ENCODE results near the gene SENP6.

DNA sequence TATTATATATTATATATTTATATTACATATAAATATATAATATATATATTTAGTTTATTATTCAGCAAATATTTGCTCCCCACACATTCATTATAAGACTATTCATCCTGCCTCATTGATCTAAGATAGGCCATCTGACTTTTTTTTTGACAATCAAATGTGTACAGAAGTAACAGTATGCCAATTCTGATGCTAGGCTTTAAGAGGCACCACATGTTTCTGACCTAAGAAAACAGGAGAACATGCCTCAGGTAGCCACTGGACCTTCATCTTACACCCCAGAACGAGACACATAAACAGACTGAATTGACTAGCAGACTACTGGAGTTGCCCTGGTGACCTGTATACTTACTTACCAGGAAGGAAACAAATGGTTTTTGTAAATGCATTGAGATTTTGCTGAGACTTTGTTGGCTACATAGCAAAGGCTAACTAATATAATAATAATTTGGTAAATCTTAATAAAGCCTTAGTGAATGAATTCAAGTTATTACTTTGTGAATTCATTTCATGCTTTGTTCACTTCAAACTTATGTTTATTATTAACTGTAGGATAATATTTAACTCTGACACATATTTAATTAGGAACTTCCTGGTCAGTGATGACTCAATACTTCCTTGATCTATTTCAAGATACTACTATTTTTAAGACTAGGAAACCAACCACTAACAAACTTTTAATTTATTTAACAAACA lies 134.0 kb downstream of the SENP6 start:
- TF ChIP-seq POLR2A (IDR thresholded peaks at IDR 0.05), result no peak
- TF ChIP-seq, protein P1, sequence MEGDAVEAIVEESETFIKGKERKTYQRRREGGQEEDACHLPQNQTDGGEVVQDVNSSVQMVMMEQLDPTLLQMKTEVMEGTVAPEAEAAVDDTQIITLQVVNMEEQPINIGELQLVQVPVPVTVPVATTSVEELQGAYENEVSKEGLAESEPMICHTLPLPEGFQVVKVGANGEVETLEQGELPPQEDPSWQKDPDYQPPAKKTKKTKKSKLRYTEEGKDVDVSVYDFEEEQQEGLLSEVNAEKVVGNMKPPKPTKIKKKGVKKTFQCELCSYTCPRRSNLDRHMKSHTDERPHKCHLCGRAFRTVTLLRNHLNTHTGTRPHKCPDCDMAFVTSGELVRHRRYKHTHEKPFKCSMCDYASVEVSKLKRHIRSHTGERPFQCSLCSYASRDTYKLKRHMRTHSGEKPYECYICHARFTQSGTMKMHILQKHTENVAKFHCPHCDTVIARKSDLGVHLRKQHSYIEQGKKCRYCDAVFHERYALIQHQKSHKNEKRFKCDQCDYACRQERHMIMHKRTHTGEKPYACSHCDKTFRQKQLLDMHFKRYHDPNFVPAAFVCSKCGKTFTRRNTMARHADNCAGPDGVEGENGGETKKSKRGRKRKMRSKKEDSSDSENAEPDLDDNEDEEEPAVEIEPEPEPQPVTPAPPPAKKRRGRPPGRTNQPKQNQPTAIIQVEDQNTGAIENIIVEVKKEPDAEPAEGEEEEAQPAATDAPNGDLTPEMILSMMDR (IDR thresholded peaks at IDR 0.05), result no peak
